PFSK-1 (cell line): ENCODE measurements around the gene NDUFS7.

Experiments
- FOXP2 ChIP-seq: optimal IDR thresholded peaks from 2 replicates; pipeline ENCODE3; 2011; ENCODE audit warnings: borderline replicate concordance, control low read depth, inconsistent platforms; ENCODE audit not compliant: insufficient read depth; ENCODE audit errors: extremely low read length, extremely low read depth
- POLR2AphosphoS5 ChIP-seq: IDR thresholded peaks from 2 replicates; pipeline ENCODE4 v1.6.1; 2012; ENCODE audit warnings: low read depth, mild to moderate bottlenecking, control low read depth, low read length, moderate library complexity
- REST ChIP-seq, 2 experiments: IDR thresholded peaks; 2 replicates each; pipeline versions ENCODE4 v1.6.1 to v1.8.0; 2011 to 2012; ENCODE audit warnings: low read depth in 2 of 2, low read length in 2 of 2, control low read depth in 1 of 2, inconsistent platforms in 1 of 2, mild to moderate bottlenecking in 1 of 2, moderate library complexity in 1 of 2; ENCODE audit not compliant: insufficient read depth in 1 of 2
- SIN3A ChIP-seq: IDR thresholded peaks from 2 replicates; pipeline ENCODE4 v1.6.1; 2012; ENCODE audit warnings: mild to moderate bottlenecking, low read length, moderate library complexity, borderline replicate concordance; ENCODE audit not compliant: insufficient read depth
- TAF1 ChIP-seq: IDR thresholded peaks from 2 replicates; pipeline ENCODE4 v1.6.1; 2012; ENCODE audit warnings: low read length, control low read depth, borderline replicate concordance; ENCODE audit not compliant: insufficient read depth

- no peak for TF ChIP-seq POLR2AphosphoS5
- no peak for TF ChIP-seq TAF1
- no peak for TF ChIP-seq SIN3A
- no peak for TF ChIP-seq REST (IDR thresholded peaks at IDR 0.05; ENCODE audit: insufficient read depth in 1 of 2, low read depth in 2 of 2, low read length in 2 of 2)
- no peak for TF ChIP-seq FOXP2
These were observed 27.1 kb downstream of the NDUFS7 start for GRCh38 chr19:1410789-1411188.
